Measurements from ENCODE around the gene AASS.

AASS gene

GRCh38 chr7:122103064-122103463, 41.0 kb downstream of the AASS start:
- DNase-seq: no peak

GRCh38 chr7:122100021-122100420, 44.0 kb downstream of the AASS start:
- no peak for DNase-seq

- DNase-seq: no peak
Measured at GRCh38 chr7:122095642-122096041, 48.4 kb downstream of the AASS start.

GRCh38 chr7:122094549-122094948, 49.5 kb downstream of the AASS start:
- no peak for DNase-seq

GRCh38 chr7:122092964-122093797, 50.9 kb downstream of the AASS start:
- peak; percentile 43 for DNase-seq

GRCh38 chr7:122082670-122083069, 61.4 kb downstream of the AASS start:
- no peak for DNase-seq

- DNase-seq: no peak
Measured at GRCh38 chr7:122082160-122082559, 61.9 kb downstream of the AASS start.

GRCh38 chr7:122073635-122074034, 70.4 kb downstream of the AASS start:
- no peak for DNase-seq

GRCh38 chr7:122072924-122073599, 71.0 kb downstream of the AASS start:
- DNase-seq: no peak

- no peak for DNase-seq
Measured at GRCh38 chr7:122072272-122072671, 71.8 kb downstream of the AASS start.

GRCh38 chr7:122070834-122071233, 73.2 kb downstream of the AASS start:
- no peak for DNase-seq

GRCh38 chr7:122070062-122070461, 74.0 kb downstream of the AASS start:
- no peak for DNase-seq

- no peak for DNase-seq
Measured at GRCh38 chr7:122068999-122069398, 75.0 kb downstream of the AASS start.

- no peak for DNase-seq
Measured at GRCh38 chr7:122068046-122068445, 76.0 kb downstream of the AASS start.

GRCh38 chr7:122067077-122067476, 77.0 kb downstream of the AASS start:
- no peak for DNase-seq

- no peak for DNase-seq
Measured at GRCh38 chr7:122064971-122065370, 79.1 kb downstream of the AASS start.

GRCh38 chr7:122063146-122063545, 80.9 kb downstream of the AASS start:
- DNase-seq: no peak

- DNase-seq: no peak
Measured at GRCh38 chr7:122059542-122059941, 84.5 kb downstream of the AASS start.

- no peak for DNase-seq
Measured at GRCh38 chr7:122056977-122057376, 87.1 kb downstream of the AASS start.

GRCh38 chr7:122055073-122055472, 89.0 kb downstream of the AASS start:
- no peak for DNase-seq

- DNase-seq: no peak
Measured at GRCh38 chr7:122054393-122054792, 89.7 kb downstream of the AASS start.

- DNase-seq: no peak
Measured at GRCh38 chr7:122046402-122046801, 97.6 kb downstream of the AASS start.

GRCh38 chr7:122040147-122040546, 103.9 kb downstream of the AASS start:
- no peak for DNase-seq

- no peak for DNase-seq
Measured at GRCh38 chr7:122038904-122039303, 105.1 kb downstream of the AASS start.

GRCh38 chr7:122038134-122038533, 105.9 kb downstream of the AASS start:
- DNase-seq: no peak
